Activated CD4-positive, alpha-beta T cell treated with anti-CD3 and anti-CD28 coated beads, Interleukin-2, amount 50 U/mL, for 48 hours (primary cell): Measurements from ENCODE around the gene ASTN2.
"Not testable (repeated sequence)": the region's sequence is repeated elsewhere in the genome, so short reads cannot be mapped to it uniquely, and the experiment has no call there.

Source experiments
- DNase-seq, 2 experiments: peaks; one replicate each; pipeline ENCODE4 v3.0.0-alpha.2; 2020

Gene ASTN2

DNA sequence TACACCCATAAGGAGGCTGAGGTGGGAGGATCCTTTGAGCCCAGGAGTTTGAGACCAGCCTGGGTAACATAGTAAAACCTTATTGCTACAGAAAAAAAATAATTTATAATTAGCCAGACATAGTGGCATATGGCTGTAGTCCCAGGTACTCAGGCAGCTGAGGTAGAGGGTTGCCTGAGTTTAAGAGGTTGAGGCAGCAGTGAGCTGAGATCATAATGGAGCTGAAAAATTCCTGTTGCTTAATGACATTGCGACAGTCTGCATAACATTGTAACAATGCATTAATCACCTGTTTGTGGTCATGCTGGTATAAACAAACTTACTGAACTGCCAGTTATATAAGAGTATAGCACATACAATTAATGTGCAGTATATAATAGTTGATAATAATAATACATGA lies 513.6 kb downstream of the ASTN2 start:
- no peak for DNase-seq

- DNase-seq = no peak
Measured at GRCh38 chr9:116900543-116900942, 514.3 kb downstream of the ASTN2 start.

GRCh38 chr9:116900007-116900367 lies 514.9 kb downstream of the ASTN2 start:
- DNase-seq = no peak

DNA sequence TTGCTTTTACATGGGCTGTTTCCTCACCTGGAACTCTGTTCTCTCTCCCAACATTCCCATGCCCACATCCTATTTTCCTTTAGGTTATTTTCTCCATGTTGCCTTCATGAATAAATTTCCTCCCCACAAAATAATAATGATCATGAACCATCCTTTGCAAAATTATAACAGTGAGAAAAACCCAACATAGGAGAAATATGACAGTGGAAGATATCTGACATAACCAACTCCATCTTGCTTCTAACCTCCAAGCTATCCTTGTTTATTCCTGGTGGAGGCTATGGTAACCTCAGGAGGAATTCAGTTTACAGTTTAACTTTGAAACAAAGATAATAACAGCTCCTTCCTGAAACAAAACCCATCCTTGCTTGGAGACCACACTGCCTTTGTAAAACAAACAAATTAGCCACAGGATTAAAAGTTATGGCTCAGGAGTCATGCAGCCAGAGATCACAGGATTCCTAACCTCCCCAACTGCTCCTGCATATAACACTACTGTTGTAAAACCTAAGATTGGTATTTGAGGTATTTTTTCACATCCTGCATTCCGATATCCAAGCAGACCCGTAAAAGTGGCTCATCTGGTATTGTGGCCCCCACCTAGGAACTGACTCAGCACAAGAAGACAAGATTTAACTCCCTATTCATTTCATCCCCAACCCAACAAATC lies 515.4 kb downstream of the ASTN2 start:
- no peak for DNase-seq

- DNase-seq = not testable (repeated sequence)
Measured at GRCh38 chr9:116898131-116898530, 516.7 kb downstream of the ASTN2 start.

DNA sequence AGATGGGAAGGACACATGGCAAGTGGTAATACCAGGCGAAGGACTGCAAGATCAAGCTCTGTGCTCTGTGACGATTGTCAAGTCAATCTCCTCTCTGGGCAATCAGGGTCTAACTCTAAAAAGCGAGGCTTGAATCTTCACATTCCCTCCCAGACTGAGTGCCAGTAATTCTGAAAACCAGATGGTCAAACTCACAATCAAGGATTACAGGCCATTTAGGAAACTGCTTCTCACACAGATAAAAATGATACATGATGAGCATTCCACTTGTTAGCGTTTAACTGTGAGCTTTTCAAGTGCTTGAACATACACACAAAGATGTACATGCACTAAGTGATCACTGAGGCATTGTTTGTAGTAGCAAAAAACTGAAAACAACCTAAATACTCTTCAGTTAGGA lies 517.7 kb downstream of the ASTN2 start:
- DNase-seq = no peak

DNA sequence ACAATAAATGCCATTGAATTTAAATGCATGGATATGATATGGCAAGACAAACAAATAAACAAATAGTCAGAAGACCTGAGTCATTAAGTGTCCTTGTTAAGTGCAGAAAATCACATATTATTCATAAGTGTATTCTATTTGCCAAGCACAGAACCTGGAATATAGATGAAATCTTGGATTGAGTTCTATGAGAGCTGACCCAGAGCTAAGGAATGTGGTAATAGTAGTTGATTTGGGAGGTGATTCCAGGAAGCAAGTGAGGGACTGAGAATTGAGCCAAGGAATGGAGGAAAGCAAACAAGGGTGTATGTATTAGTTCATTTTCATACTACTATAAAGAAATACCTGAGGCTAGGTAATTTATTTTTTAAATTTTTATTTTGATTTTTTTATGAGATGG lies 518.9 kb downstream of the ASTN2 start:
- DNase-seq = no peak

DNA sequence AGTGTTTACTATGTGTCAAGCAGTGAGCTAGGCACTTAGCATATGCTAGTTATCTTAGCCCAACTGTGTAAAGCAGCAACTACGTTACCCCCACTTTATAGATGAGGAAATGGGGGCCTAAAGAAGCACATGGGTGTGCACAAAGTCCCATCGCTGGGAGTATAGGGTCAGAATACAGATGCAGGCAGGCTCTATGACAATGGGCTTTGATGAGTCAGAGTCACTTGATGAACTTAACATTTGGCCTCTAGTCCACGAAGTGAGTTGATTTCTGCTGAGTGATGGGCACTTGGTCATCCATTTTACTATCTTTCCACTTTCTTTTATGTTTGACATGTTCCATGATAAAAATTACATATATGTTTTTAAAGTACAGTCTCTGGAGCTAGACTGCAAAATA lies 523.4 kb downstream of the ASTN2 start:
- no peak for DNase-seq

DNA sequence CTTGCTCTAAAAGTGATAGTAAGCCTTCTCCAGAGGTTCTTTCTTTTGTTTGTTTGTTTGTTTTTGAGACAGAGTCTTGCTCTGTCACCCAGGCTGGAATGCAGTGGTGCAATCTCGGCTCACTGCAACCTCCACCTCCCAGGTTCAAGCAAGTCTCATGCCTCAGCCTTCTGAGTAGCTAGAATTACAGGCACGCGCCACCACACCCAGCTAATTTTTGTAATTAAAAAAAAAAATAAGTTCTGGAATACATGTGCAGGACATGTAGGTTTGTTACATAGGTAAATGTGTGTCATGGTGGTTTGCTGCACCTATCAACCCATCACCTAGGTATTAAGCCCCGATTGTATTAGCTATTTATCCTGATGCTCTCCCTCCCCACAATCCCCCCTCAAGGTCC lies 526.4 kb downstream of the ASTN2 start:
- DNase-seq = not testable (repeated sequence)

GRCh38 chr9:116888066-116888465 lies 526.8 kb downstream of the ASTN2 start:
- DNase-seq = no peak

GRCh38 chr9:116883676-116884075 lies 531.2 kb downstream of the ASTN2 start:
- no peak for DNase-seq

DNA sequence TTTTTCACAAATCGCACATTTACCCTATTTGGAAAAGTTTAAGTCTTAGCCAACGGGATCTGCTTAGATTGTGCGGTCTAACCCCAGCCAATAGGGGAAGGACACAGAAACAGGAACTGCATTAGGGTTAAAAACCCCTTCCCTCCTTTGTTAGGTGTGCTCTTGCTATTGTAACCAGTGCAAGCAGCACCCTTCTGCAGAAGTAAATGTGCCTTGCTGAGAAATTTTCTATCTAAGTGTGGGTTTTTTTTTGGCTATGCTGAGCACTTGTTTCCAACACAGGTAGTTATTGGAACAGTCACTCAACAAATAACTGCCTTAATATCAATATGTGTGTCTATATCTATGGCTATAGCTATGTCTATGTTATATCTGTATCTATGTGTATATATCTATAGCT lies 537.8 kb downstream of the ASTN2 start:
- DNase-seq = no peak

DNA sequence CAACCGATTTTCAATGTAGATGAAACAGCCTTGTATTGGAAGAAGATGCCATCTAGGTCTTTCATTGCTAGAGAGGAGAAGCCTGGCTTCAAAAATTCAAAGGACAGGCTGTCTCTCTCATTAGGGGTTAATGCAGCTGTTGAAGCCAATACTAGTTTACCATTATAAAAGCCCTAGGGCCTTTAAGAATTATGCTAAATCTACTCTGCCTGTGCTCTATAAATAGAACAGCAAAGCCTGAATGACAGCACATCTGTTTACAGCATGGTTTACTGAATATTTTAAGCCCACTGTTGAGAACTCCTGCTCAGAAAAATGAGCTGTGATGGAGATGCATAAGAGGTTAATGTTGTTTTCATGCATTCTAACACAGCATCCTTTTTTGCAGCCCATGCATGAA lies 539.3 kb downstream of the ASTN2 start:
- no peak for DNase-seq

DNA sequence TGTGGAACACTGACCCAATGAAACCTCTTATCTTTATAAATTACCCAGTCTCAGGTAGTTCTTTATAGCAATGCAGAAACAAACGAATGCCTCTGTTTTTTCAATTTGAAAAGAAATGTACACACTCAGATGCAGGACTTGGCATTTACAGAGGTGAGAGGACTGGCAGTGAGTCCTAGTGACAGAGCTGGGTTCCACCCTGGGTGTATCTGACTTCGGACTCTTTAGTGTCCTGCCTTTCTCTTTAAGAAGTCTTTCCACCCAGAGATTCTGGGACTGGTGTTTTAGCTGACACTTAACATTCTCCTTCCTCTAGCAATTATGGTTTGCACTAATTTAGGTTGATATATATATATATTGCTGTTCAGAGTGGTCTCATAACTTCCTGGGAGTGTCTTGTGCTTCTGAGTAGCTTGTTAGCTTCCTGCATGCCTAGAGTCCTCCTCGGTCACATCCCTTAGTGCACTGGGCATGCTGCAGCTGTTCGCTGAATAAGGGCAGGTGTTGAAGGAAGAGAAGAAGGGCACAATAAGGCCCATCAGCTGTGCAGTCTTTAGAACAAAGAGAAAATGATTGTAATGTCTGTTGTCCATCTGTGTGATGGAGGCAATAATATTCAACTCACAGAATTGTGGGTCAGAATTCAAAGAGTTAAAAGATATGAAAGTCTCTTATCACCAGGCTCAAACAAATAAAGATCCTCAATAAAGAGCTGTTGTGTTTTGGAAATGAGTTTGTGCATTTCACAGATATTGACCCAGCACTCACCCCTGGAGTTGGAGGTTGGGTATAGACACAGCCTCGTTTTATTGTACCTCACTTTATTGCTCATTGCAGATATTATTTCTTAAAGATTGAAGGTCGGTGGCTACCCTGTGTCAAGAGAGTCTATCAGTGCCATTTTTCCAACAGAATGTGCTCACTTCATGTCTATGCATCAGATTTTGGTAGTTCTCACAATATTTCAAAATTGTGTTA lies 540.6 kb downstream of the ASTN2 start:
- no peak for DNase-seq

- no peak for DNase-seq
Measured at GRCh38 chr9:116873491-116873890, 541.4 kb downstream of the ASTN2 start.

- no peak for DNase-seq
Measured at GRCh38 chr9:116870566-116870965, 544.3 kb downstream of the ASTN2 start.

DNA sequence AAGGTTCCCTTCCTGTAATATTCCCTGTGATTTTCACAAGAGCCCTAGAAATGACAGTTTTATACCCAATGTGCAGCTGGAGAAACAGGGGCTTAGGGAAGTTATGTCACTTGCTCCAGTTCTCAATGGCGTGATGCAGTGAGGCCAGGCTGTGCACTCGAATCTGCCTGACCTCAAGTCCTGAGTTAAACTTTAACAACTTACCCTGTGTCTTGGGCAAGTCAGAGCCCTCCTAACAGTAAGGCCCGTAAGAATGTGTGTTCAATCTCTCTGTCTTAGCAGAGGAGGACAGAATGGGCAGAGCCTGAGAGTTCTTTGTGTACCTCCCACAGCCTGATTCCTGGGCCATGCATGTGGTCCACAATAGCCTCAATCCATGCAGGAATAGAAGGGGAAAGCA lies 546.7 kb downstream of the ASTN2 start:
- no peak for DNase-seq

- no peak for DNase-seq
Measured at GRCh38 chr9:116861321-116861720, 553.5 kb downstream of the ASTN2 start.

GRCh38 chr9:116860509-116861120 lies 554.2 kb downstream of the ASTN2 start:
- DNase-seq = peak; percentile 26 to 35

- DNase-seq = no peak
Measured at GRCh38 chr9:116859763-116860162, 555.1 kb downstream of the ASTN2 start.

GRCh38 chr9:116857321-116857720 lies 557.5 kb downstream of the ASTN2 start:
- DNase-seq = no peak

DNA sequence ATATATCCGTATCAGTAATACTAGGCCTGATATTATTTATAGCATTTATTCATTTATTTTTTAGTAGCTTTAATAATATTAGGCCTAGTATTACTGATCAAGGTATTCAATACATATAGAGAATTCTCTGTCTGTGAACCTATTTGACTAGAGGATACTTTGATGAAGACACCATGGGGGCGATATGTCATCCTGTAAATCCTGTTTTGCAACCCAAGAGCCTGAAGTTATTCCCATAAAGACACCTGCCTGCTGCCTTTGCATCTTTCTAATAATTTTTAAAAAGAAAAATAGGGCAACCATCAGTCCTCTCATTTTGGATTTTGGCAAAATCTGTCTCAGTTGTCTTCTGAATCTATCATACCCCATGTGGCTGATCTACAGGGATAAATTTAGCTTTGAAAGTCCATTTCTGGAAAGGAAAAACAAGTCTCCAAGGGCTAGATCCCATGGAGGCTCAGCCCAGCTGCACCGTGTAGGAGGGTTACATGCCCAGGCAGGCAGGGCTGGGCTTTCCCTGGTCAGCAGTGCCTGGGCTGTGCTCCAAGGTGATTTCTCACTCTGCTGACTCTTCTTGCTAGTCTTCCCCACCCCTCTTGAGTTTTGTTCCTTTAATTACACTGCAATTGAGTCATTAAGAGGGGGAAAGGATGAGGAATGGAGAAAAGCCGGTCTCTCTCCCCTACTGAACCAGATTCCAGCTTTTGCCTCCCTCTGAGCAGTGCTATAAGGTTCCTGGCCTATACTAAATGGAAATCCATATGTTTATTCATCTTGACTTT lies 558.8 kb downstream of the ASTN2 start:
- DNase-seq = no peak

GRCh38 chr9:116849721-116850120 lies 565.1 kb downstream of the ASTN2 start:
- DNase-seq = no peak
